SK-N-MC (cell line): ENCODE measurements around the gene FILIP1L.

Experiments used
- EZH2 ChIP-seq: fragments of 200-600 bp; sonication (generic); IDR thresholded peaks from one replicate; pipeline ENCODE4 v1.6.1; 2017; ENCODE audit warnings: antibody characterized with exemption
- POLR2AphosphoS5 ChIP-seq: IDR thresholded peaks from 2 replicates; pipeline ENCODE4 v1.6.1; 2012; ENCODE audit warnings: mild to moderate bottlenecking, low read depth, low read length, borderline replicate concordance

DNA sequence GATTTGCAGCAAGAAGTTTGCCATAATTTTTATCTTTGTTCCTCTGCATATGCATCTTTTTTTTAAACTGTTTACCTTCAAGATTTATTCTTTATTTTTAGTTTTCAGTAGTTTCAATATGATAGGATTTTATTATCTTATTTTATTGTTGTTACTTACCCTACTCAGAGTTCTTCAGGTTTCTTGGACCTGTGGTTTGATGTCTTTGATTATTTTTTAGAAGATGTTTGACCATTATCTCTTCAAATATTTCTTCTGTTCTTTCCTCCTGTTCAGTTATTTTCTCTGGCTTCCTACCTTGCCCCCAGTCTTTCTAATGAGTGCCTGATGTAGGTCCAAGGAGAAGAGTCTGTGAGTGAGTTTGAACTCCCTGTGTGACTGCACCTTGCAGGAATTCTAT, 137.7 kb downstream of the FILIP1L start:
- TF ChIP-seq POLR2AphosphoS5 = no peak
- TF ChIP-seq EZH2 = no peak
